ENCODE data around the gene B4GALT5.

The B4GALT5 gene

DNA sequence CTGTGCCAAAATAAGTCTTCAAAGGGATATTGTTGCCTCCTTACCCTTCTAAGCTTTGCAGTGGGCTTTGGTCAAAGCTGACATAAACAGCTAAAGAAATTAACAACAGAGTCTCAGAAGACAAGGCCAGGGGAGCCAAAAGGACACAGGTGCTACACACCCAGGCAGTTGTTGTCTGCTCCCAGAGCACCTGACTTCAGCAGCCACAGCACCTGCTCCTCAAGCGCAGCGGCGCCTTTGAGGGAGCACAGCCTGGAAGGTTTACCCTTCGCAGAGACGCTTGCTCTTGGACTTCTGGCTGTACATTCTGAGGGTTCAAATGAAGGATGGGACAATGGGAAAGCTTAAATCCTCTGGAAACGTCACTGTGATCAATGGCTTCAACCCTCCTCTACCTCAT is 16.6 kb downstream of the B4GALT5 start:
- TF ChIP-seq, protein P1, sequence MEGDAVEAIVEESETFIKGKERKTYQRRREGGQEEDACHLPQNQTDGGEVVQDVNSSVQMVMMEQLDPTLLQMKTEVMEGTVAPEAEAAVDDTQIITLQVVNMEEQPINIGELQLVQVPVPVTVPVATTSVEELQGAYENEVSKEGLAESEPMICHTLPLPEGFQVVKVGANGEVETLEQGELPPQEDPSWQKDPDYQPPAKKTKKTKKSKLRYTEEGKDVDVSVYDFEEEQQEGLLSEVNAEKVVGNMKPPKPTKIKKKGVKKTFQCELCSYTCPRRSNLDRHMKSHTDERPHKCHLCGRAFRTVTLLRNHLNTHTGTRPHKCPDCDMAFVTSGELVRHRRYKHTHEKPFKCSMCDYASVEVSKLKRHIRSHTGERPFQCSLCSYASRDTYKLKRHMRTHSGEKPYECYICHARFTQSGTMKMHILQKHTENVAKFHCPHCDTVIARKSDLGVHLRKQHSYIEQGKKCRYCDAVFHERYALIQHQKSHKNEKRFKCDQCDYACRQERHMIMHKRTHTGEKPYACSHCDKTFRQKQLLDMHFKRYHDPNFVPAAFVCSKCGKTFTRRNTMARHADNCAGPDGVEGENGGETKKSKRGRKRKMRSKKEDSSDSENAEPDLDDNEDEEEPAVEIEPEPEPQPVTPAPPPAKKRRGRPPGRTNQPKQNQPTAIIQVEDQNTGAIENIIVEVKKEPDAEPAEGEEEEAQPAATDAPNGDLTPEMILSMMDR (IDR thresholded peaks at IDR 0.05; ENCODE audit: extremely low read depth, missing control alignments): no peak
- DNase-seq (ENCODE audit: low spot score): no peak

DNA sequence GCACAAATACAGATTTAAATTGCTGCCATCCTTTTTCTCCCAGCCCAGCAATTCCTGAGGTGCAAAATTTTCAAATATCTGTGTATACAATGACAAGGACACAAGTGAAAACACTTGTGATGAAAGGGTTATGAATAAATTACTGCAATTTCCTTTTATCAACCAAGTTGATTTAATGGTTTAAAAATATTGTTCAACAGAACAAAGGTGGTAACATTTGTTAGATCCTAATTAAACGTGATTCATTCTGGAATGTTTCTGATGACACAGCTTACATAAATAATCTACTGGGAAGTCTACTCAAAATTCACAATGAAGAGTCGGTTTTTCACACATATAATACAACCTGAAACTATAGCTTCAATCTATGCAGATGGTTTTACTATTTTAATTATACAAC is 17.1 kb downstream of the B4GALT5 start:
- no peak for DNase-seq (ENCODE audit: low spot score)
- TF ChIP-seq, protein P1 (IDR thresholded peaks at IDR 0.05; ENCODE audit: extremely low read depth, missing control alignments): no peak

DNA sequence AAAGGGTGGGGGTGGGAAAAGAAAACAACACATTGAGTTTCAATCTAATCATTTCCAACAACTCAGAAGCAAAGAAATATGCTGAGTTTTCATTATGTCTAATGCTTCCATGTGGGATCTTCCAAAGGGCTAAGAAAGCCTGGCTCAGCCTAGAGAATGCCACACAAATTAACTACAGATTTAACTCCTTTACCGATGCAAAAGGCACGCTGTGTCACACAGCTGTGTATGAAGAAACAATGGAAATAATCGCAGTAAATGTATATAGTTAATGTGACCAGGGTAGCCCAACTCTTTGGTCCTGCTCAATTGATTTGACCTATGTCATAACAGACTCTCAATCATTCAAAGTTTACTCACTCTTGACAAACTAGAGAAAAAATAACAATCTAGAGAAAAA is 17.8 kb downstream of the B4GALT5 start:
- DNase-seq (ENCODE audit: low spot score): no peak
- TF ChIP-seq, protein P1 (IDR thresholded peaks at IDR 0.05; ENCODE audit: extremely low read depth, missing control alignments): no peak

DNA sequence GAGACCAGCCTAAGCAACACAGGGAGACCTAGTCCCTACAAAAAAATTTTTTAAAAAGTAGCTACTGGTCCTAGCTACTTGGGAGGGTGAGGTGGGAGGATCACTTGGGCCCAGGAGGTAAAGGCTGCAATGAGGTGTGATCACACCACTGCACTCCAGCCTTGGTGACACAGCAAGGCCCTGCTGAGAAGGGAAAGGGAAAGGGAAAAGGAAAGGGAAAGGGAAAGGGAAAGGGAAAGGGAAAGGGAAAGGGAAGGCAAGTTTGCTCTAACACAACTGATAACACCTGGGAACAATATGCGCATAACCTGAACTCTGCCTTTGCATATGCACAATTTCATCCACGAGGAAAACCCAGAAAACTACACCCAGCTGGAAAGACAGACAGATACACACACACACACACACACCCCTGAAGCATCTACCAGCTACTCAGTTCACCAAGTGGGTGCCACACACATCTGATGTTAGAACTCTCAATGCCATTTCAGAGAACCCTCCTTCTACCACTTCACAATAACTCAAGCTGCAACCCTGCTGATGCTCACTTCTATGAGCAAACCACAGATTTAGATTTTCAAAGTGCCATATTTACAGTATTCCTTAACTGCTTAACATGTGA is 19.1 kb downstream of the B4GALT5 start:
- no peak for DNase-seq (ENCODE audit: low spot score)
- TF ChIP-seq, protein P1 (IDR thresholded peaks at IDR 0.05; ENCODE audit: extremely low read depth, missing control alignments): no peak

DNA sequence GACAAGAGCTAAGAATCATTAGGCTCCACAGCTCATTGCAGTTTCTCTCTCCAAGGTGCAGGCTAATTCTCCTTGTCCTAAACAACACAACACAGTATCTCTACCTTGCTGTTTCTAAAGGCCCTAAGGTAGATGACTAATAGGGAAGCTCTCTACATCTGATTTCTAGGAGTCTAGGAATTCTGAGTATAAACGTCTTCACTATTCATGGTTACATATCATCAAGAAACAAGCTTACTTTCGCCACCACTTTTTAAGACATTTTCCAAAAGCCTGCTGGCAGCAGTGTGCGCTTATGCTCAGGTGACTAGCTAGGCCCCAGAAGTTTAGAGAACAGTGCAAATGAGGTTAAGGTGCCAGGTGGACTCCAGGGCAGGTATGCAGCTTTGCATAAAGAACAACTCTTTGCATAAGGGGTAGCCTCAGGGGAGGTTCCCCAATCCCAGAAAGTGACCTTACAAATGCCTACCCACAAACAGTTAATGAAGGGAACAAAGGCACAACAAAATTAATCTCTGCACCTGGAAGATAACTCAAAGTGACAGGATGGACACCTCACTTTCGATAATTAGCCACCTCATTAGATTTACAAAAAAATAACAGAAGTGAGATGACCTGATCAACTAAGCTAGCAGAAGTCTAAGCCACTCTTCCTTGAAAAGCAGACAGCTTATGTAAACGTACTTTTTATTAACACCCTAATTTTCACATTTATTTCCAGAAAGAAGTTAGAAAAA is 20.1 kb downstream of the B4GALT5 start:
- TF ChIP-seq, protein P1 (IDR thresholded peaks at IDR 0.05; ENCODE audit: extremely low read depth, missing control alignments): no peak
- no peak for DNase-seq (ENCODE audit: low spot score)

DNA sequence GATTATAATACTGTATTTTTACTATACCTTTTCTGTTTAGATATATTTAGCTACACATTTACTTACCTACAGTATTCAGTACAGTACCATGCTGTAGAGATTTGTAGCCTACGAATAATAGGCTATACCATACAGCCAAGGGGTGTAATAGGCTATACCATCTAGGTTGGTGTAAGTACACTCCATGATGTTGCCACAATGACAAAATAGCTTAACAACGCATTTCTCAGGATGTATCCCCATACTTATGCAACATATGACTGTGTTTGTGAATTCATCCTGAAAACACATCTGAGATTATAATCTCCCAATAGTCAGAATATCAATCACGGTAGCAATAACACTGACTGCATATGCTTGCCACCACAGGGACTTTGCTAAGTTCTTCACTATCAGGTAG is 20.7 kb downstream of the B4GALT5 start:
- TF ChIP-seq, protein P1 (IDR thresholded peaks at IDR 0.05; ENCODE audit: extremely low read depth, missing control alignments): no peak

DNA sequence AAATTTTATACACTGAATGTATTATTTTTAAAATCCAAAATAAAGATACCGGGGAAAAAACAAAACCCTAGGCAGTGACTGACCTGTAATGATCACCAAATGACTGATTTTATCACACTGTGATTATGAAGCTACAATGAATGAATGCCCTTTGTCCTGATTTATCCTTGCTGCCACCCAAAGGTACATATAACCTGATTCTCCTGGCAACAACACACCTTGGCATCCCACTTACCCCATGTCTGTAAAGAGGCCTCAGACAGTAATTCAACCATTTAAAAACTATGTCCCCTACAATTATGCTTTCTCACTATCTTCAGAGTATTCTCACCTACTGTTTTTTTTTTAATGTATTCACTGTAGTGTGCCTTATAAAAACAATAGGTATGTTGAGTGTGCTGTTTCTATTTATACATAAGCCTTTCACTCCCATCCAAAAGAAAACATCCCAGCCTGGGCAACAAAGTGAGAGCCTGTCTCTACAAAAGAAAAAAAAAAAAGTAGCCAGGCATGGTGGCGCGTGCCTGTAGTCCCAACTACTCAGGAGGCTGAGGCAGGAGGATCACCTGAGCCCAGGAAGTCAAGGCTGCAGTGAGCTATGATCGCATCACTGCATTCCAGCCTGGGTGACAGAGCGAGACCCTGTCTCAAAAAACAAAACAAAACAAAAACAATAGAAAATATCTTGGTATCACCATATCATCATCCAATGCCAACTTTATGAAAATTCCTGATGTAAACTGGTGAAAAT is 21.7 kb downstream of the B4GALT5 start:
- no peak for DNase-seq (ENCODE audit: low spot score)
- TF ChIP-seq, protein P1 (IDR thresholded peaks at IDR 0.05; ENCODE audit: extremely low read depth, missing control alignments): no peak

More for the DNA sequence above, 20.7 kb downstream of the B4GALT5 start:
- DNase-seq (ENCODE audit: low spot score): no peak
